SK-N-SH (cell line): ENCODE results near the gene IQCE. TPM values are rescaled to one million over a fixed set of nuclear protein-coding genes. Genes with fewer than 3 reads are reported as not detected.

Experiments
- CTCF ChIA-PET: fragments of 300-600, 350-600 bp; formaldehyde crosslinking; extraction: SDS; loops from one replicate; lab custom pipeline; 2021; lab: Yijun Ruan, JAX
- POLR2A ChIA-PET: fragments of 350-600 bp; sonication (Branson Sonifier 250); formaldehyde crosslinking; extraction: SDS; loops from one replicate; lab custom pipeline; 2020; ENCODE audit warnings: antibody characterized with exemption, inconsistent platforms; lab: Yijun Ruan, JAX
- DNase-seq: peaks from one replicate; pipeline ENCODE4 v3.0.0; 2012
- H2AFZ ChIP-seq: fragments of 200-600 bp; sonication (generic); 2 replicates; pipeline ENCODE4 v1.8.1; 2016; ENCODE audit warnings: antibody characterized with exemption, mild to moderate bottlenecking, low read depth
- H3F3A ChIP-seq: fragments of 200-600 bp; sonication (generic); replicated peaks from 2 replicates; pipeline ENCODE3; 2016; ENCODE audit warnings: antibody characterized with exemption, mild to moderate bottlenecking; ENCODE audit not compliant: insufficient read depth
- H3K27ac ChIP-seq, 2 experiments: fragments of 200-500 bp in 1 of 2; fragments of 200-600 bp in 1 of 2; sonication (Bioruptor generic) in 1 of 2; sonication (generic), shearing (Covaris generic) in 1 of 2; 2 replicates each; pipeline versions ENCODE4 v1.5.1 to v1.6.1; 2014 to 2016; ENCODE audit warnings: low read depth in 2 of 2, inconsistent platforms in 1 of 2, low read length in 1 of 2, mild to moderate bottlenecking in 1 of 2, mixed read lengths in 1 of 2
- H3K27me3 ChIP-seq: fragments of 200-600 bp; sonication (generic), shearing (Covaris generic); 2 replicates; pipeline ENCODE4 v1.6.1; 2016; ENCODE audit warnings: mixed run types; ENCODE audit not compliant: insufficient read depth
- H3K36me3 ChIP-seq, 2 experiments: fragments of 200-500 bp in 1 of 2; fragments of 200-600 bp in 1 of 2; sonication (Bioruptor generic) in 1 of 2; sonication (generic) in 1 of 2; replicated peaks in 1 of 2; 2 replicates each; pipeline versions ENCODE3 to v1.5.1; 2014 to 2016; ENCODE audit warnings: low read length in 1 of 2, mild to moderate bottlenecking in 1 of 2; ENCODE audit not compliant: insufficient read depth in 2 of 2, control insufficient read depth in 1 of 2
- H3K4me1 ChIP-seq, 2 experiments: fragments of 200-500 bp in 1 of 2; fragments of 200-600 bp in 1 of 2; sonication (Bioruptor generic) in 1 of 2; sonication (generic), shearing (Covaris generic) in 1 of 2; 2 replicates each; pipeline versions ENCODE4 v1.5.1 to v1.6.1; 2014 to 2016; ENCODE audit warnings: low read depth in 1 of 2, low read length in 1 of 2, mixed run types in 1 of 2; ENCODE audit not compliant: insufficient read depth in 2 of 2, control insufficient read depth in 1 of 2
- H3K4me2 ChIP-seq: fragments of 200-600 bp; sonication (generic), shearing (Covaris generic); 2 replicates; pipeline ENCODE4 v1.6.1; 2017; ENCODE audit warnings: mixed run types
- H3K4me3 ChIP-seq, 2 experiments: fragments of 200-500 bp in 1 of 2; fragments of 200-600 bp in 1 of 2; sonication (Bioruptor generic) in 1 of 2; sonication (generic), shearing (Covaris generic) in 1 of 2; 2 replicates each; pipeline versions ENCODE4 v1.5.1 to v1.8.1; 2014 to 2016; ENCODE audit warnings: low read depth in 2 of 2, inconsistent platforms in 1 of 2, low read length in 1 of 2, mild to moderate bottlenecking in 1 of 2, mixed read lengths in 1 of 2, moderate library complexity in 1 of 2
- H3K79me2 ChIP-seq: fragments of 200-600 bp; sonication (generic); 2 replicates; pipeline ENCODE4 v1.8.1; 2017; ENCODE audit warnings: mild to moderate bottlenecking; ENCODE audit not compliant: insufficient read depth
- H3K9ac ChIP-seq: fragments of 200-600 bp; sonication (generic); 2 replicates; pipeline ENCODE4 v1.6.1; 2017; ENCODE audit warnings: mixed run types
- H3K9me2 ChIP-seq: fragments of 200-600 bp; sonication (generic); 2 replicates; pipeline ENCODE4 v1.6.1; 2017; ENCODE audit warnings: mixed run types
- H3K9me3 ChIP-seq: fragments of 200-600 bp; sonication (generic); 2 replicates; pipeline ENCODE4 v1.6.1; 2017; ENCODE audit warnings: mixed run types, mild to moderate bottlenecking, moderate library complexity
- H4K20me1 ChIP-seq: fragments of 200-600 bp; sonication (generic); 2 replicates; pipeline ENCODE4 v1.6.1; 2017; ENCODE audit warnings: mild to moderate bottlenecking, mixed run types; ENCODE audit not compliant: insufficient read depth
- EP300 ChIP-seq, 2 experiments: IDR thresholded peaks; 2 replicates each; pipeline versions ENCODE4 v1.4.0 to v1.6.1; 2012; ENCODE audit warnings: borderline replicate concordance in 1 of 2, low read depth in 1 of 2, low read length in 1 of 2
- EZH2phosphoT487 ChIP-seq: fragments of 200-600 bp; sonication (generic); IDR thresholded peaks from 2 replicates; pipeline ENCODE4 v1.6.1; 2017; ENCODE audit warnings: low read depth, mixed run types, mild to moderate bottlenecking, antibody characterized with exemption, moderate library complexity, borderline replicate concordance
- FOSL2 ChIP-seq: IDR thresholded peaks from 2 replicates; pipeline ENCODE4 v1.4.0; 2012; ENCODE audit warnings: low read depth, mild to moderate bottlenecking, moderate library complexity, borderline replicate concordance
- FOXJ3 ChIP-seq: sonication (generic); formaldehyde crosslinking; IDR thresholded peaks from 2 replicates; pipeline ENCODE4 v1.5.1; 2020; ENCODE audit warnings: mild to moderate bottlenecking, missing genetic modification reagents
- MEF2A ChIP-seq: IDR thresholded peaks from 2 replicates; pipeline ENCODE4 v1.4.0; 2012; ENCODE audit warnings: low read depth, borderline replicate concordance
- NFIC ChIP-seq: IDR thresholded peaks from 2 replicates; pipeline ENCODE4 v1.4.0; 2012; ENCODE audit warnings: borderline replicate concordance
- RAD21 ChIP-seq: IDR thresholded peaks from 2 replicates; pipeline ENCODE4 v1.6.1; 2012; ENCODE audit warnings: mild to moderate bottlenecking, low read length
- RXRA ChIP-seq: IDR thresholded peaks from 2 replicates; pipeline ENCODE4 v1.4.0; 2012; ENCODE audit warnings: low read depth, mild to moderate bottlenecking, borderline replicate concordance
- TEAD4 ChIP-seq: IDR thresholded peaks from 2 replicates; pipeline ENCODE4 v1.4.0; 2012; ENCODE audit warnings: mild to moderate bottlenecking, borderline replicate concordance; ENCODE audit not compliant: insufficient read depth
- WGBS: methylation state at CpG from one replicate; pipeline ENCODE4 v1.1.6; 2017; ENCODE audit warnings: low lambda C conversion rate; 5-methylcytosine and 5-hydroxymethylcytosine counted together
- polyA plus RNA-seq, 3 experiments: library from polyadenylated mRNA; depleted of rRNA; stranded (reverse); fragments of >200 nt; gene quantifications; 2 replicates each; pipeline ENCODE4 v1.2.3, GENCODE V29; 2012
- TF ChIP-seq, protein P1 (sequence below): IDR thresholded peaks from 2 replicates; pipeline ENCODE4 v1.4.0; 2012; ENCODE audit warnings: low read depth, borderline replicate concordance
- TF ChIP-seq, protein P2 (sequence below): IDR thresholded peaks from 2 replicates; pipeline ENCODE4; 2012
- TF ChIP-seq, protein P3 (sequence below): IDR thresholded peaks from 2 replicates; pipeline ENCODE4 v1.4.0; 2012; ENCODE audit warnings: low read depth, borderline replicate concordance
- TF ChIP-seq, protein P4 (sequence below): fragments of 150-350 bp; IDR thresholded peaks from 2 replicates; pipeline ENCODE4 v1.6.1; 2017; ENCODE audit warnings: antibody characterized with exemption, low read length, low read depth, borderline replicate concordance

IQCE gene
- polyA plus RNA-seq, 1 of the 3 experiments (the other 2 are of a cell fraction): 14.4 TPM

DNA sequence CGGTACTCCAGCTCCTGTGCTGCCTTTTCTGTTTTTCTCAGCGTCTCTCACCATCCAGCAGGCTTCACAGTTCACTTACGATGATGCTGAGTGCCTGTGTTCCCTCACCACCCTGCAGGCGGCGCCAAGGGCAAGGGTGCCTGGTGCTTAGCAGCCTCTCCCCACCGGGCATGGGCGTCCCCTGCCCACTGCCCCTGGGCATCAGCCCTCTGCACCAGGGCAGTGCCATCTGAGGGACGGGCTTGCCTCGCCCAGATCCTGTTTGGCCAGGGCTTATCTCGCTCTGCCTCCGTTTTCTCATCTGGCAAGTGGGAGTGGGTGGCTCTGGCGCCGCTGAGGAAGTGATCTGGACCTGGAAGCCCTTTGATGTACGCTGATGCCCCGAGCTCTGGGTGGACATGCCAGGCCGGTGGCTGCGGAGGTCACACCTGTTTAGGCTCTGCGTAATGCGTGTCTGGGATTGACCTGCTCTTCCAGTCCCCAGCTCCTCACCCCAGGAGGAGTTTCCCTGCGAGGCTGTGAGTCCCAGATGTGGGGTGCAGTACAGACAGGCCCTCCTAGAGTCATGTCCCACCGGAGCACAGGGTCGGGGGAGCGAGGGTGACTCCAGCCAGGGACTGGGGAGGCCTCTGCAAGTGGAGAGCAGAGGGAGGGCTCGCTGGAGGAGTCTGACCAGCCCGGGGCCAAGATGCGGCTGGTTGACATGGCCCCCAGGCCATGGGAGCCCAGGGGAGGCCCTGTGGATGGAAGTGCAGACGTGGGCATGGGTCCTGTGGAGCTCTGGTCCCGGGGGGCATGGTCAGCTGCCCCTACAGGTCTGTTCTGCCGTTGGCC, 84.8 kb downstream of the IQCE start (continued):
- no peak for TF ChIP-seq RXRA
- no peak for TF ChIP-seq NFIC

DNA sequence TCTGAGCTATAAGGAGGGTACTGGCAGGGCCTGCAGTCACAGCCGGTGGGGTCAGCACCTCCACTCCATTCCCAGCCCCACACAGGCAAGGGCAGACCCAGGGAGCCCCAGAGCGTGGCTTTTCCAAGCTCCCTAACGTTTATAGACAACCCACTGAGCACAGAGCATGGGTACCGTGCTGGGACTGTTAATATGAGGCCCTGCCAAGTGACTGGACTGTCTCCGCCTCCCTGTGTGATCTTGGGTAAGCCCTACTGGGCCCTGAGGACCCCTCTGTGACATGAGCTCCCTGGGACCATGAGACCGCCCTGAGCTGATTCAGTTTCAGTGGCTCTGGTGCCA, 85.4 kb downstream of the IQCE start:
- no peaks in the 10 kb centered on the region for H3K27me3 ChIP-seq
- TF ChIP-seq FOXJ3 (CRISPR knock-in tag): no peak
- TF ChIP-seq RAD21: no peak
- TF ChIP-seq FOSL2: no peak
- TF ChIP-seq MEF2A: no peak
- TF ChIP-seq, protein P1, sequence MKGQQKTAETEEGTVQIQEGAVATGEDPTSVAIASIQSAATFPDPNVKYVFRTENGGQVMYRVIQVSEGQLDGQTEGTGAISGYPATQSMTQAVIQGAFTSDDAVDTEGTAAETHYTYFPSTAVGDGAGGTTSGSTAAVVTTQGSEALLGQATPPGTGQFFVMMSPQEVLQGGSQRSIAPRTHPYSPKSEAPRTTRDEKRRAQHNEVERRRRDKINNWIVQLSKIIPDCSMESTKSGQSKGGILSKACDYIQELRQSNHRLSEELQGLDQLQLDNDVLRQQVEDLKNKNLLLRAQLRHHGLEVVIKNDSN: no peak
- TF ChIP-seq RXRA: no peak
- no peak for TF ChIP-seq TEAD4
- TF ChIP-seq, protein P2, sequence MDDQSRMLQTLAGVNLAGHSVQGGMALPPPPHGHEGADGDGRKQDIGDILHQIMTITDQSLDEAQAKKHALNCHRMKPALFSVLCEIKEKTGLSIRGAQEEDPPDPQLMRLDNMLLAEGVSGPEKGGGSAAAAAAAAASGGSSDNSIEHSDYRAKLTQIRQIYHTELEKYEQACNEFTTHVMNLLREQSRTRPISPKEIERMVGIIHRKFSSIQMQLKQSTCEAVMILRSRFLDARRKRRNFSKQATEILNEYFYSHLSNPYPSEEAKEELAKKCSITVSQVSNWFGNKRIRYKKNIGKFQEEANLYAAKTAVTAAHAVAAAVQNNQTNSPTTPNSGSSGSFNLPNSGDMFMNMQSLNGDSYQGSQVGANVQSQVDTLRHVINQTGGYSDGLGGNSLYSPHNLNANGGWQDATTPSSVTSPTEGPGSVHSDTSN: no peak
- TF ChIP-seq, protein P3, sequence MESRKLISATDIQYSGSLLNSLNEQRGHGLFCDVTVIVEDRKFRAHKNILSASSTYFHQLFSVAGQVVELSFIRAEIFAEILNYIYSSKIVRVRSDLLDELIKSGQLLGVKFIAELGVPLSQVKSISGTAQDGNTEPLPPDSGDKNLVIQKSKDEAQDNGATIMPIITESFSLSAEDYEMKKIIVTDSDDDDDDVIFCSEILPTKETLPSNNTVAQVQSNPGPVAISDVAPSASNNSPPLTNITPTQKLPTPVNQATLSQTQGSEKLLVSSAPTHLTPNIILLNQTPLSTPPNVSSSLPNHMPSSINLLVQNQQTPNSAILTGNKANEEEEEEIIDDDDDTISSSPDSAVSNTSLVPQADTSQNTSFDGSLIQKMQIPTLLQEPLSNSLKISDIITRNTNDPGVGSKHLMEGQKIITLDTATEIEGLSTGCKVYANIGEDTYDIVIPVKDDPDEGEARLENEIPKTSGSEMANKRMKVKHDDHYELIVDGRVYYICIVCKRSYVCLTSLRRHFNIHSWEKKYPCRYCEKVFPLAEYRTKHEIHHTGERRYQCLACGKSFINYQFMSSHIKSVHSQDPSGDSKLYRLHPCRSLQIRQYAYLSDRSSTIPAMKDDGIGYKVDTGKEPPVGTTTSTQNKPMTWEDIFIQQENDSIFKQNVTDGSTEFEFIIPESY: no peak
- TF ChIP-seq, protein P4, sequence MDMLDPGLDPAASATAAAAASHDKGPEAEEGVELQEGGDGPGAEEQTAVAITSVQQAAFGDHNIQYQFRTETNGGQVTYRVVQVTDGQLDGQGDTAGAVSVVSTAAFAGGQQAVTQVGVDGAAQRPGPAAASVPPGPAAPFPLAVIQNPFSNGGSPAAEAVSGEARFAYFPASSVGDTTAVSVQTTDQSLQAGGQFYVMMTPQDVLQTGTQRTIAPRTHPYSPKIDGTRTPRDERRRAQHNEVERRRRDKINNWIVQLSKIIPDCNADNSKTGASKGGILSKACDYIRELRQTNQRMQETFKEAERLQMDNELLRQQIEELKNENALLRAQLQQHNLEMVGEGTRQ: no peak
- no peak for TF ChIP-seq EP300 (IDR thresholded peaks at IDR 0.05; ENCODE audit: borderline replicate concordance in 1 of 2, low read depth in 1 of 2, low read length in 1 of 2)
- TF ChIP-seq EZH2phosphoT487: no peak
- H2AFZ ChIP-seq: no peak overlapping the region
- H3K27ac ChIP-seq: peak overlapping the region; percentile 42 to 98; a peak in 3 of 4 replicates
- H3K4me2 ChIP-seq: peak overlapping the region; percentile 59; the same call in 1 of the 2 replicates
- H3K9me3 ChIP-seq: no peaks in the 10 kb centered on the region
- CTCF ChIA-PET: interaction anchor here (0.6 to 5.9 kb wide), 16 partner anchors 9 to 193 kb away, joined by 3 to 54 read pairs (median 4); partner anchors contain the start of gene TTYH3
- no peaks in the 10 kb centered on the region for H3K9me2 ChIP-seq
- H3K4me3 ChIP-seq: no peak overlapping the region
- WGBS: 79% methylated on average over 6 of the region's 6 CpGs
- H3K79me2 ChIP-seq: peaks cover 92% of the 10 kb centered on the region
- no peaks in the 10 kb centered on the region for H3F3A ChIP-seq
- DNase-seq: no peak
- peaks cover 13 to 26% of the 10 kb centered on the region in 2 experiments for H3K36me3 ChIP-seq
- peaks cover 93% of the 10 kb centered on the region for H4K20me1 ChIP-seq
- H3K9ac ChIP-seq: no peak overlapping the region
- H3K4me1 ChIP-seq: peaks cover 39 to 82% of the 10 kb centered on the region in 2 experiments
- POLR2A ChIA-PET: interaction anchor here (0.9 to 2.2 kb wide), 3 partner anchors 9 to 14 kb away, joined by 3 to 8 read pairs (median 8); partner anchors contain the start of gene TTYH3
